GM19351 (cell line): ENCODE data around the gene SLC1A4.
A peak's percentile ranks its signal among the peaks of the same experiment; 100 is the strongest.
"Not testable (repeated sequence)": the region's sequence is repeated elsewhere in the genome, so short reads cannot be mapped to it uniquely, and the experiment has no call there.

Source experiments
- ATAC-seq: cut with Tn5 transposase; IDR thresholded peaks from one replicate; pipeline ENCODE4 v1.9.1; 2021; ENCODE audit warnings: mild to moderate bottlenecking, moderate library complexity; ENCODE audit not compliant: unreplicated experiment

The SLC1A4 gene

DNA sequence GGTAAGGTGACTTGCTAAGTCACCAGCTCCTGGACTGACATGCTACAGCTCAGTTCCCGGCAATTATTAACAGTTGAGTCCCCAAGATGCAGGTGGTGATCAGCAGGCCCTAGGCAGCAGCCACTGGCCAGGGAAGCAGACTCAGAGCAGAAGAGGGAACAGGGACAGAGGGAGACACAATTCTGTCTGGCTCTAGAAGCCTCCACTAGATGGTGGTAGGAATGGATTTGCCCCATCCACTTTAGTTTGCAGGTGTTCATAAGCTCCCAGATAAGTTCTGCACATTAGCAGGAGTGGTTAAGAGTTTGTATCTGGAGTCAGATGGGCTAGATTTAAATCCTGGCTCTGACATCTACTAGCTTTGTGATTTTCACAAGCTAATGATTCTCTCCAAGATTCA lies 25.5 kb upstream of the SLC1A4 start:
- no peak for ATAC-seq

DNA sequence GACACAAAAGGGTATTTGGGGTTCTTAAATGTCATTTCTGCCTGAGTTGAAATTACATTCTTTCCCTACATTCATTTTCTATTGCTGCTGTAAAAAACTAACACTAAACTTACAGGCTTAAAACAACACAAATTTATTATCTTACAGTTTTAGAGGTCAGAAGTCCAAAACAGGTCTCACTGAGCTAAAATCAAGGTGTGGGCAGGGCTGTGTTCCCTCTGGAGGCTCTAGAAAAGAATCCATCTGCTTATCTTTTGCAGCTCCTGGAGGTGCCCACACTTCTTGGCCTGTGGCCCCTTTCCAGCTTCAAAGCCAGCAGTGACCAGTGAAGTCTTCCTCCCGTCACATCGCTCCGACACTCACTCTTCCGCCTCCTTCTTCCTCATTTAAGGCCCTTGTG lies 23.2 kb upstream of the SLC1A4 start:
- ATAC-seq = no peak

- no peak for ATAC-seq
Measured at GRCh38 chr2:64966839-64967238, 22.4 kb upstream of the SLC1A4 start.

GRCh38 chr2:64967601-64968000 lies 21.6 kb upstream of the SLC1A4 start:
- ATAC-seq = no peak

- ATAC-seq = not testable (repeated sequence)
Measured at GRCh38 chr2:64969086-64969485, 20.1 kb upstream of the SLC1A4 start.

GRCh38 chr2:64970495-64970894 lies 18.7 kb upstream of the SLC1A4 start:
- ATAC-seq = no peak

GRCh38 chr2:64972426-64972825 lies 16.8 kb upstream of the SLC1A4 start:
- no peak for ATAC-seq

DNA sequence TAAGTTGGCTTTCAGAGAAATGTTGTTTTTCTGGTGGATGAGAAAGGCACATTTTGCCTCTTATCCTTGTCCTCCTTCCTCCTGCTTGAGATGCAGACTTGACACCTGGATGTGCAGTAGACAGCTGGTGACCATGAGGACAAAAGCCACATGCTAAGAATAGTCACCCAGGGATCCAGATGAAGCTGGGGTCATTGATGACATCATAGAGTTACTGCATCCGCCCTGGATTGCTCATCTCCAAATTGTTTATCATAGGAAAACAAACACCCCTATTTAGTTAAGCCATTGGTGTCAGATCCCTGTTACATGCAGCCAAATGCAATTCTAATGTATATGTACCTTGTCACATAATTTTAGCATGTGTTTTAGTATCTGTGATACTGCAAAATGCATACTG lies 16.3 kb upstream of the SLC1A4 start:
- ATAC-seq = no peak

- no peak for ATAC-seq
Measured at GRCh38 chr2:64975232-64975821, 13.9 kb upstream of the SLC1A4 start.

GRCh38 chr2:64976276-64976675 lies 12.9 kb upstream of the SLC1A4 start:
- no peak for ATAC-seq

GRCh38 chr2:64978514-64979268 lies 10.5 kb upstream of the SLC1A4 start:
- peak; percentile 35 for ATAC-seq

- no peak for ATAC-seq
Measured at GRCh38 chr2:64979744-64980143, 9.5 kb upstream of the SLC1A4 start.

- ATAC-seq = no peak
Measured at GRCh38 chr2:64980183-64980582, 9.0 kb upstream of the SLC1A4 start.

DNA sequence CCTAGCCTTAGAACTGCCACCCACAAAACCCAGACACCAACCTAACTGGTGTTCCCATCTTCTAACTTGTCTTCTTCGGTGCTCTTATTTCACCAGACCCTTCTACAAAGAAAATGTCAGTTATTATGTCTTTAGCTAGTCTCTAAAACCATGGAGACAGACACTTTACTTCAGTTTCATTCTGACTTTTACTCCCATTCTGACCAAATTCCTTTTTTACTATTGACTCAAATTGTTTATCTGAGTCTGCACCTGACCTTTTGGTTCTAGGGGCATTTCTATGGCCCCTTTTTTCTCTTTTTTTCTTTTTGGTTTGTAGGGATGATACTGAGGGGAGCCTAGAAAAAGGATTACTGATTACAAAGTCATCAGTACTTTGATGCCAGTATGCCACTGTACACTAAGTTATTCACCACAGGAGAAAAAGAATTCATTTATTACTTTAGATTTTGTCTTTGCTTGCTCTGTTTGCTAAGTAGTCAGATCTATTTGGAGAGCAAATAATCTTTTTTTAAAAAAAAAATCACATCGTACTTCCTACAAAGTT lies 6.8 kb upstream of the SLC1A4 start:
- peak; percentile 44 for ATAC-seq

DNA sequence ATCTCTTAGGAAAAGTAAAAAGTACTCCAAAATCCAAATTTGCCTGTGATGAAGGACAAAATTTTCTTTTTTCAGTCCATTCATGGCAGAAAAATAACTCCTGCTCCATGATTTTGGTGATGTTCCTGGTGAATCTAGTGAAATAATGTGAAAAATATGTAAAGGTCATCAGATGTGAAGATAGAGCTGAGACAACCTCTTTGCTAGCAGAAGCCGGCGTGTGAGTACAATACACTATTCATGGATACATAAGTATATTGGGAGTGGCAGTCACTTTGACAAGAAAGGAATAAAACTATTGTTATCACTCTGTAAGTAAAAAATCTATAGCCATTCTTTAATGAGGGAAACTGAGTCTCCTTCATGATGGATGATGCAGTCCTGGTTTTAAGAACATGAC lies 6.3 kb upstream of the SLC1A4 start:
- no peak for ATAC-seq

GRCh38 chr2:64985447-64985846 lies 3.8 kb upstream of the SLC1A4 start:
- peak; percentile 24 for ATAC-seq

DNA sequence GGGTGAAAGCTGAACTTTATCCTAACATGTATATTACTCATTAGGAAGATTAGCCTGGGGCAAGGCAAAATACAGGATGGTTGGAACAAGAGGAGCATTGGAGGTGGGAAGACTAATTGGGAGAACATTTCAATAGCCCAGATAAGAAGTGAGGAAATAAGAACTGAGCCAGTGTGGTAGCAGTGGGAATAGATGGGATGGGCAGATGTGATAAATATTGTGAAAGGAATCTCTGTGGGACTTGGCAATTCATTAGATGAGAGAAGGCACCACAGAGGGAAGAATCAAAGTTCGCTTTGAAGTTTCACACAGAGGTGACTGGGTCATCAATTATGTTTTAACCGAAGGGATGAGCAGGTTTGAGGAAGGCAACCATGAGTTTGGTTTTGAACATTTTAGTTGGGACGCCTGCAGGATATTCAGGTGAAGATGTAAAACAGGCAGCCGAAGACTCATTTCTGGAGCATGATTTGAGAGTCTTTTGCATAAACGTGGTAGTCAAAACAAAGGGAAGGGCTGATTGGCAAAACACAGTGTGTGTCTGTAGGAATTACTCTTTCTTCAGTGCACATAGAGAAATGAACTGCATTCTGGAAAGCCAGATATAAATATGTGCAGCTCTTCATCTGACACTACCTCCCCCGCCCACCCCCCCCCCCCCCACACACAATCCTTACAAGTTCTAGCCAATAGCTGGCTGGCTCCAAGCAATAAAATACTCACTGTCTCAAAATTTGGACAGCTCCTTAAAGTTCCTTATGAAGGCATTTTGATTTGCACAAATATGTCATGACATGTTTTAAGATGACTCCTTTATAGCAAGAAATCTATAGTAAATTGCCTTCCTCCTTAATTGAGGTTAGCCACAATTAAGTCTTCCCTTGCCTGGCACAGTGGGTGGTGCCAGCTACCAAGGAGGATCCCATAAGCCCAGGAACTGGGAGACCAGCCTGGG lies 1.9 kb upstream of the SLC1A4 start:
- no peak for ATAC-seq

GRCh38 chr2:64987956-64988419 lies 1.2 kb upstream of the SLC1A4 start:
- no peak for ATAC-seq

DNA sequence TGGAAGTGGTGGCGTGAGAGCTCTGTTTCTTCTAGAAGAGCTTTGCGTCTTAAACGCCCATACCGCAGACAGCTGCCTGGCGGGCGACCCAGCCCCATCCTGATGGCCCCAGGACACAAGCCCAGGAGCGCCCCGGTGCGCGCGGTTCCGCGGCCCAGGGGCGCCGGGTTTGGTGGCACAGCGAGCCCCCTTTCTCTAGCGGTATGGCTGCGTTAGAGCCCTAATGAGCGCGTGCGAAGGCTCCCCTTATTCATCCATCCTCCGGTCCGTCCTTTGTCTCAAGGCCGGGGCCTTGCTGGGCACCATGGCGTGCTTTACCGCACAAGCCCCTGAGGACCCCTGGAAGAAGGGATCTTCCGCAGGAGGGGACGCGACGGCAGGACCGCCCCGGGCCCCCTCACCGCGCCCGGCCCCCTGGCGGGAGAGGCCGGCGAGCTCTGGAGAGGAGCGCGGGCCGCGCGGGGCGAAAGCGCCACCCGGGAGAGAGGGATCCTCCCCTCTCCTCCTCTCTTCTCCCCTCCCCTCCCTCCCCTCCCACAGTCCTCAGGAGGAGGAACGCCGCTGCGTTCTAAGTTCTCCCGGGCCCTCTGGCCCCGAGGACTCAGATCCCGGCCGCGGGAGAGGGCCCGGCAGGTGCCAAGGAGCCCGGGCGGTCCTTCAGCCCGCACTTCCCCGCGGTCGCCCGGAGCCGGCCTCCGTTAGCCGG lies 626 bp upstream of the SLC1A4 start:
- ATAC-seq = peak; percentile 26

DNA sequence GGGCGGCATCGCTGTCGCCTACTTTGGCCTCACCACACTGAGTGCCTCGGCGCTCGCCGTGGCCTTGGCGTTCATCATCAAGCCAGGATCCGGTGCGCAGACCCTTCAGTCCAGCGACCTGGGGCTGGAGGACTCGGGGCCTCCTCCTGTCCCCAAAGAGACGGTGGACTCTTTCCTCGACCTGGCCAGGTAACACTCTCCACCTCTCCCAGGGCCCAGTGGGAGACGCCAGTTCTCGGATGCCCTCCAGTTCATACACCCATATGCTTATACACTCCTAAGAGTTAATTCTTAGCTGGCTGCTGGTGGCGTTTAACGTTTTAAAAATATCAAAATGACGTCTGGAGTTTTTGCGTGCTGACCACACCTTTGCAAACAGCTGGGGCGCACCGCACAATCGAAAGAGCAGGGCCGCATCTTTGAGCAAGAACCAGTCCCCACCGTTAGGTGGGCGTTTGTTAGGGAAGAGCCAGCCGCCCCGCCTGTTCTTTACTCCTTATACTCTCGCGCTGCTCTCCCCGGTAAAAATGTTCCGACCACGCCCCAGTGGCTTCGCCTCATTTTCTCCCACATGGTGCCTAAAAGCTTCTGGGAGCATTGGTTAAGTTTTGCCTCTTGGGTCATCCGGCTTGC lies 899 bp downstream of the SLC1A4 start:
- no peak for ATAC-seq
